Suprapubic skin (tissue), 4 donors: Measurements from ENCODE around the gene RAB37. TPM values are rescaled to one million over a fixed set of nuclear protein-coding genes. Genes with fewer than 3 reads are reported as not detected.

Source experiments
- DNase-seq, 2 donors: peaks; one replicate each; pipeline ENCODE4 v3.0.0-alpha.2; 2019; ENCODE audit warnings: low spot score in 2 of 2
- H3K27ac ChIP-seq: fragments of 200-600 bp; sonication (generic); one replicate; pipeline ENCODE4 v1.5.1; 2019
- H3K27me3 ChIP-seq: fragments of 200-600 bp; sonication (generic); one replicate; pipeline ENCODE4 v1.5.1; 2019
- H3K36me3 ChIP-seq: fragments of 200-600 bp; sonication (generic); one replicate; pipeline ENCODE4 v1.5.1; 2019
- H3K4me1 ChIP-seq: fragments of 200-600 bp; sonication (generic); one replicate; pipeline ENCODE4 v1.5.1; 2019
- H3K4me3 ChIP-seq: fragments of 200-600 bp; sonication (generic); one replicate; pipeline ENCODE4 v1.5.1; 2019; ENCODE audit warnings: mild to moderate bottlenecking
- H3K9me3 ChIP-seq: fragments of 200-600 bp; sonication (generic); one replicate; pipeline ENCODE4 v1.5.1; 2019
- EP300 ChIP-seq: sonication (generic); formaldehyde crosslinking; IDR thresholded peaks from one replicate; pipeline ENCODE4 v1.6.1; 2017; ENCODE audit warnings: antibody characterized with exemption
- POLR2A ChIP-seq, 2 donors: fragments of 450-650 bp; IDR thresholded peaks; one replicate each; pipeline ENCODE4 v1.6.1; 2017; ENCODE audit warnings: antibody characterized with exemption in 2 of 2, mild to moderate bottlenecking in 2 of 2, moderate library complexity in 2 of 2
- POLR2AphosphoS5 ChIP-seq, 3 donors: sonication (generic); formaldehyde crosslinking; IDR thresholded peaks; one replicate each; pipeline ENCODE4 v1.6.1; 2017; ENCODE audit warnings: antibody characterized with exemption in 3 of 3
- WGBS: methylation state at CpG from one replicate; pipeline ENCODE4 v1.1.5; 2018; 5-methylcytosine and 5-hydroxymethylcytosine counted together
- total RNA-seq, 4 donors: library from RNA; depleted of rRNA; stranded (reverse); fragments of >200 nt; gene quantifications; one replicate each; pipeline ENCODE4 v1.1.0, GENCODE V29; 2016
- TF ChIP-seq, protein P1 (sequence below), 2 donors: fragments of 200-600 bp in 1 of 2; fragments of 450-650 bp in 1 of 2; sonication (generic) in 1 of 2; IDR thresholded peaks; one replicate each; pipeline ENCODE4 v1.5.1; 2016 to 2019; ENCODE audit warnings: antibody characterized with exemption in 2 of 2, mild to moderate bottlenecking in 1 of 2, moderate library complexity in 1 of 2

The RAB37 gene
- under 1 TPM in 2 of 4 donors, not detected in 2; 0.32 to 0.38 TPM for total RNA-seq

DNA sequence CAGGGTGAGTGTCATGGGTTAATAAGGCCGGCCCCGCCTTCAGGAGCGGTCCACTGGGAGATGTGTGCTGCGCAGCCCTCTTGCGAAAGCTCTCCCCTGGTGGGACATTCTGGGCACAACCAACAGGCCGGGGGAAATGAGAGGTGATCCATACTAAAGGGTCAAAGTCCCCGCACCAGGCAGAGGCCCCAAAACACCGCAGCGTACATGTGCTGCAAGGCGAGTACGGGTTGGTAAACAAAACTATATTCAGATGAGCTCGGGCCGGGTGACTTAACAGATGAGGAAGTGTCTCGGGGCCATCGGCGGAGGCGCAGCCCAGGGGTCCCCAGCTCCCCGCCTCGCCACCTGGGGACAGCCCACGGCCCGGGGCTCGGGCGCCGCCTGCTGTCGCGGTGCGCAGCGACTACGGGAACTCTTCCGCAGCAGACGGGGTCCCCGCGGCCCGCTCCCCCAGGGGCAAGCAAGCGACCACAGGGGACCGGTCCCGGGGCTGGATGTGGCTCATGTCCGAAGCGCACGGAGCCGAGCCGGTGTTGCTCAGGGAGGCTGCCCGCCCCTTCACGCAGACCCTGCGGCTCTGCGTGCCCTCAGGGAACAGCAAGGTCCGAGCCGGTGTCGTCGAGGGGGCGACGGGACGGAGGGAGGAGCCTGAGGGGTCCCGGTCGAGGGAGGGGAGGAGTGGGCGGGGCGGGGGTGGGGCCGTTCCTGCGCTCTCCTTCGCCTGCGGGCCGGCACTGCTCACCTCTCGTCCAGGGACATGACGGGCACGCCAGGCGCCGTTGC, at the start of gene RAB37:
RAB37 (plus strand) TSS at position 744 of the 786 bp plus-strand sequence; CDS start at position 761, 17 bp downstream.
- no peak for TF ChIP-seq POLR2AphosphoS5 (IDR thresholded peaks at IDR 0.05)
- TF ChIP-seq, protein P1, sequence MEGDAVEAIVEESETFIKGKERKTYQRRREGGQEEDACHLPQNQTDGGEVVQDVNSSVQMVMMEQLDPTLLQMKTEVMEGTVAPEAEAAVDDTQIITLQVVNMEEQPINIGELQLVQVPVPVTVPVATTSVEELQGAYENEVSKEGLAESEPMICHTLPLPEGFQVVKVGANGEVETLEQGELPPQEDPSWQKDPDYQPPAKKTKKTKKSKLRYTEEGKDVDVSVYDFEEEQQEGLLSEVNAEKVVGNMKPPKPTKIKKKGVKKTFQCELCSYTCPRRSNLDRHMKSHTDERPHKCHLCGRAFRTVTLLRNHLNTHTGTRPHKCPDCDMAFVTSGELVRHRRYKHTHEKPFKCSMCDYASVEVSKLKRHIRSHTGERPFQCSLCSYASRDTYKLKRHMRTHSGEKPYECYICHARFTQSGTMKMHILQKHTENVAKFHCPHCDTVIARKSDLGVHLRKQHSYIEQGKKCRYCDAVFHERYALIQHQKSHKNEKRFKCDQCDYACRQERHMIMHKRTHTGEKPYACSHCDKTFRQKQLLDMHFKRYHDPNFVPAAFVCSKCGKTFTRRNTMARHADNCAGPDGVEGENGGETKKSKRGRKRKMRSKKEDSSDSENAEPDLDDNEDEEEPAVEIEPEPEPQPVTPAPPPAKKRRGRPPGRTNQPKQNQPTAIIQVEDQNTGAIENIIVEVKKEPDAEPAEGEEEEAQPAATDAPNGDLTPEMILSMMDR (IDR thresholded peaks at IDR 0.05) = peak in 1 of 2 donors; percentile 33
- peaks cover 25% of the 10 kb centered on the region for H3K4me1 ChIP-seq
- H3K9me3 ChIP-seq = no peaks in the 10 kb centered on the region
- no peak within 1 kb of the TSS for H3K27ac ChIP-seq
- H3K27me3 ChIP-seq = peaks cover 72% of the 10 kb centered on the region
- peak within 1 kb of the TSS; percentile 43 for H3K4me3 ChIP-seq
- WGBS = 13% methylated on average over 9 of the region's 67 CpGs
- DNase-seq = no peak
- no peaks in the 10 kb centered on the region for H3K36me3 ChIP-seq

- no peak for TF ChIP-seq EP300
- TF ChIP-seq, protein P1 (IDR thresholded peaks at IDR 0.05) = no peak
- no peak for TF ChIP-seq POLR2A (IDR thresholded peaks at IDR 0.05)
- no peak for TF ChIP-seq POLR2AphosphoS5 (IDR thresholded peaks at IDR 0.05)
- Histone ChIP-seq H3K36me3 (no peaks in the 10 kb centered on the region), H3K9me3 (no peaks in the 10 kb centered on the region), H3K27ac (no peak overlapping the region), H3K27me3 (peaks cover 9% of the 10 kb centered on the region), H3K4me1 (no peaks in the 10 kb centered on the region), H3K4me3 (no peak overlapping the region)
- 70% methylated on average over 3 of the region's 3 CpGs for WGBS
- DNase-seq = no peak
Observed at GRCh38 chr17:74687886-74688285, 49.2 kb upstream of the RAB37 start.

- H3K4me3 ChIP-seq = no peak overlapping the region
- TF ChIP-seq POLR2AphosphoS5 (IDR thresholded peaks at IDR 0.05) = no peak
- TF ChIP-seq, protein P1 (IDR thresholded peaks at IDR 0.05) = no peak
- no peak for TF ChIP-seq EP300
- no peak for TF ChIP-seq POLR2A (IDR thresholded peaks at IDR 0.05)
- no peak for DNase-seq
- WGBS = 54% methylated on average over 6 of the region's 6 CpGs
- H3K27me3 ChIP-seq = peaks cover 9% of the 10 kb centered on the region
- no peaks in the 10 kb centered on the region for H3K9me3 ChIP-seq
- no peaks in the 10 kb centered on the region for H3K36me3 ChIP-seq
- H3K4me1 ChIP-seq = no peaks in the 10 kb centered on the region
- no peak overlapping the region for H3K27ac ChIP-seq
Observed at GRCh38 chr17:74690409-74690825, 46.6 kb upstream of the RAB37 start.

DNA sequence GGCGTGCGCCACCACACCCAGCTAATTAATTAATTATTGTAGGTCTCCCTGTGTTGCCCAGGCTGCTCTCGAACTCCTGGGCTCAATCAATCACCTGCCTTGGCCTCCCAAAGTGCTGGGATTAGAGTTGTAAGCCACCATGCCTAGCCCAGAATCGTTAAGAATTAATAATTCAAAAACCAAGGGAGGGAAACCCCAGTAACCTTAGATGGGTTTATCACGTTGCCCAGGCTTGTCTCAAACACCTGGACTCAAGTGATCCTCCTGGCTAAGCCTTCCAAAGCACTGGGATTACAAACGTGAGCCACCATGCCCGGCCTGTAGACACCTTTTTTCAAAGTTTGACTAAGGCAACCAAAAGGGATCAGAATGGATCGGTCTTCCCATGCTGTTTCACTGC, 45.9 kb upstream of the RAB37 start:
- no peak overlapping the region for H3K4me3 ChIP-seq
- no peak for DNase-seq
- TF ChIP-seq, protein P1 (IDR thresholded peaks at IDR 0.05) = no peak
- TF ChIP-seq POLR2A (IDR thresholded peaks at IDR 0.05) (no peak), EP300 (no peak), POLR2AphosphoS5 (IDR thresholded peaks at IDR 0.05) (no peak)
- no peak overlapping the region for H3K27ac ChIP-seq
- WGBS = 68% methylated on average over 8 of the region's 8 CpGs
- no peaks in the 10 kb centered on the region for H3K9me3 ChIP-seq
- peaks cover 9% of the 10 kb centered on the region for H3K27me3 ChIP-seq
- H3K36me3 ChIP-seq = no peaks in the 10 kb centered on the region
- no peaks in the 10 kb centered on the region for H3K4me1 ChIP-seq

DNA sequence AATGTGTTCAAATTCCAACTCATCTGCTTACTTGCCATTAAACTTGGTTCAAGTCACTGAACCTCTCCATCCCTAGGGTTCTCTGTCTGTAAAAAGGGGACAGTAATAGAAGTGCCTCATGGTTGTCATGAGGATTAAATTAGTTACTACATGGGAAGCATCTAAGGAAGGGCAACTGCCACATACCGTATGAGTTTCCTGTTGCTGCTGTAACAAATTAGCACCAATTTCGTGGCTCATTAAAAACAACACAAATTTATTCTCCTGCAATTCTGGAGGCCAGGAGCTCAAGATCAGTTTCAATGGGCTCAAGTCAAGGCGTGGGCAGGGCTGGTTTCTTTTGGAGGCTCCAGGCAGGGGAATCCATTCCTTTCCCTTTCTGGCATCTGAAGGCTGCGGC, 43.0 kb upstream of the RAB37 start:
- WGBS = 86% methylated on average over 4 of the region's 4 CpGs
- Histone ChIP-seq H3K4me1 (no peaks in the 10 kb centered on the region), H3K9me3 (no peaks in the 10 kb centered on the region), H3K27ac (no peak overlapping the region), H3K36me3 (no peaks in the 10 kb centered on the region), H3K4me3 (no peak overlapping the region), H3K27me3 (peaks cover 9% of the 10 kb centered on the region)
- TF ChIP-seq EP300 (no peak), POLR2AphosphoS5 (IDR thresholded peaks at IDR 0.05) (no peak), POLR2A (IDR thresholded peaks at IDR 0.05) (no peak)
- TF ChIP-seq, protein P1 (IDR thresholded peaks at IDR 0.05) = no peak
- no peak for DNase-seq
